ENCODE results near the gene USP24. TPM values are rescaled to one million over a fixed set of nuclear protein-coding genes. Genes with fewer than 3 reads are reported as not detected.

Gene USP24
- total RNA-seq, 1 experiment from 2014 or later: 45.7 TPM

DNA sequence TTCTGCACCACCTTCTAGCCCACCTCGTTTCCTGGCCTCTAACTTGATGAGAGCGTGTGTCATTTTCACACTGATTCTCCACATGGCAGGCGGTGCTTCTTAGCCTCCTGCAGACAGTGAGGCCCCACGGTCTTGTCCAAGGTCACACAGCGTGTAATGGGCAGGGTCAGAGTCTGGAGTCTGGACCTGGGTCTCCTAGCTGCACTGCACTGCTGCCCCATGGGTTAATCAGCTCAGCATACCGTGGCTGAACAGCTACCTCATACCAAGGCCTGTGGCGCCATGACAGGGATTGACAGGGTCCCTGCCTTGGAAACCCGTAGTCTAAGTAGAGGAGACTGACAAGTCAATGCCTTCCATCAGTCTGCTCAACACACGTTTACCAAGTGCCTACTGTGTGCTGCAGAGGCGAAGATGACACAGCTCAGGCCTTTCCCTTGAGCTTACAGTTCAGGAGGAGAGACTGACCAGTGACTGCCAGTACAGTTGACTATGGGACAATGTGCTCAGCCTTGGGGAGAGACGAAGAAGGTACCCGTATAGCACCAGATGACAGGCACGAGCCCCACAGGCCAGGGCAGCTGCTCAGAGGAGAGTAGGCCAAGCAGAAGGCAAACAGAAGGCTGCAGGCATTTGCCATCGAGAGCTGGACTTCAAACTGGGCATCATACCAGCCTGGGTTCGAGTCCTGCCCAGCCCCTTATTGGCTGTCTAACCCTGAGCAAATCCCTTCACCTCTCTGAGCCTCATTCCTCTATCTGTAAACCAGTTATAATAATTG is 170.4 kb downstream of the USP24 start:
- BruUV-seq (replicated peaks): no TSS peak
- intact Hi-C loops (cut with micrococcal nuclease): no loop called here

GRCh38 chr1:55043726-55044125 is 171.4 kb downstream of the USP24 start:
- Mint-ChIP-seq H3K27ac (ENCODE audit: low read depth, unreplicated experiment) (no peak overlapping the region), H3K4me3 (ENCODE audit: unreplicated experiment) (no peak overlapping the region), H3K27me3 (ENCODE audit: insufficient read depth, unreplicated experiment) (peaks cover 29% of the 10 kb centered on the region), H3K36me3 (ENCODE audit: insufficient read depth, unreplicated experiment) (no peaks in the 10 kb centered on the region), H3K4me1 (ENCODE audit: insufficient read depth, unreplicated experiment) (no peaks in the 10 kb centered on the region), H3K9me3 (ENCODE audit: unreplicated experiment) (no peaks in the 10 kb centered on the region)
- no peak for TF ChIP-seq CTCF (IDR thresholded peaks at IDR 0.05; ENCODE audit: unreplicated experiment)
- no TSS peak for BruUV-seq (replicated peaks)
- CTCF ChIA-PET: no interaction called here
- POLR2A ChIA-PET: no interaction called here
- DNase-seq (ENCODE audit: unreplicated experiment): no peak
- intact Hi-C loops (cut with micrococcal nuclease): no loop called here

More for the DNA sequence above, 170.4 kb downstream of the USP24 start:
- Mint-ChIP-seq H3K27me3 (ENCODE audit: insufficient read depth, unreplicated experiment) (peaks cover 19% of the 10 kb centered on the region), H3K9me3 (ENCODE audit: unreplicated experiment) (no peaks in the 10 kb centered on the region), H3K4me3 (ENCODE audit: unreplicated experiment) (no peak overlapping the region), H3K27ac (ENCODE audit: low read depth, unreplicated experiment) (no peak overlapping the region), H3K36me3 (ENCODE audit: insufficient read depth, unreplicated experiment) (no peaks in the 10 kb centered on the region), H3K4me1 (ENCODE audit: insufficient read depth, unreplicated experiment) (no peaks in the 10 kb centered on the region)
- ChIA-PET POLR2A (interaction anchor here (0.6 kb wide), 1 partner anchor 141 kb away, joined by 3 read pairs; no protein-coding TSS in a partner anchor), CTCF (interaction anchor here (0.6 kb wide), 1 partner anchor 476 kb away, joined by 3 read pairs; no protein-coding TSS in a partner anchor)
- no peak for TF ChIP-seq CTCF (IDR thresholded peaks at IDR 0.05; ENCODE audit: unreplicated experiment)
- DNase-seq (ENCODE audit: unreplicated experiment): no peak

DNA sequence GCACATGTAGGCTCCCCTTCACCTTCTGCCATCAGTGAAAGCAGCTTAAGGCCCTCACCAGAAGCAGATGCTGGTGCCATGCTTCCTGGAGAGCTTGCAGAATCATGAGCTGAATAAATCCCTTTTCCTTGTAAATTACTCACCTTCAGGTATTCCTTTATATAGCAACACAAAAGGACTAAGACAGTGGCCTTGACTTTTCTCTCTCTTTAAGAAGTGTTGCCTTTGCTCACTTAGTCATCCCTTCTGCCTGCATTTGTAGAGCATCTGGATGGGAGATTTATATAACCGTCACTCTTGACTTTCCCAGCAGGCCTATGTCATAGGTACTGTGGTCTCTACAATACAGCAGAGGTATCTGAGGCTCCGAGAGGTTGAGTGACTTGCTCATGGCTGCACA is 172.2 kb downstream of the USP24 start:
- ChIA-PET POLR2A (no interaction called here), CTCF (no interaction called here)
- Mint-ChIP-seq H3K27ac (ENCODE audit: low read depth, unreplicated experiment) (no peak overlapping the region), H3K36me3 (ENCODE audit: insufficient read depth, unreplicated experiment) (no peaks in the 10 kb centered on the region), H3K4me3 (ENCODE audit: unreplicated experiment) (no peak overlapping the region), H3K4me1 (ENCODE audit: insufficient read depth, unreplicated experiment) (no peaks in the 10 kb centered on the region), H3K9me3 (ENCODE audit: unreplicated experiment) (no peaks in the 10 kb centered on the region), H3K27me3 (ENCODE audit: insufficient read depth, unreplicated experiment) (peaks cover 37% of the 10 kb centered on the region)
- no peak for DNase-seq (ENCODE audit: unreplicated experiment)
- no TSS peak for BruUV-seq (replicated peaks)
- intact Hi-C loops (cut with micrococcal nuclease): no loop called here
- TF ChIP-seq CTCF (IDR thresholded peaks at IDR 0.05; ENCODE audit: unreplicated experiment): no peak

DNA sequence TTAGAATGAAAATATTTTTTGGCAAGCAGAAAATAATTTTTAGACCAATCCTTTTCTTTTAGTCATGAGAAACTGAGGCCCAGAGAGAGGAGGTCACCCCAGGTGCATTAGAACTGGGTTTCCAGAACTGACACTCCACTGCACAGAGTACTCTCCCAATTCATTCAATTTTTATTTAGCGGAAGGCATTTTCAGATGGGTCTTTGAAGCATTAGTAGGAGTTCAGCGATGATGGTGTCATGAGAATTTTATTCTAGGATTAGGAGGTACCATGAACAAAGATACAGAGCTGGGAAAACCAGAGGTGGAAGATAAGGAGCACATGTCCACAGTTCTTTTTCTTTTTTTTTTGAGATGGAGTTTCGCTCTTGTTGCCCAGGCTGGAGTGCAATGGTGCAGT is 173.6 kb downstream of the USP24 start:
- CTCF ChIA-PET: no interaction called here
- peaks cover 51% of the 10 kb centered on the region for H3K27me3 Mint-ChIP-seq (ENCODE audit: insufficient read depth, unreplicated experiment)
- intact Hi-C loops (cut with micrococcal nuclease): no loop called here

More for the DNA sequence above, 173.6 kb downstream of the USP24 start:
- no peaks in the 10 kb centered on the region for H3K4me1 Mint-ChIP-seq (ENCODE audit: insufficient read depth, unreplicated experiment)
- no peak overlapping the region for H3K4me3 Mint-ChIP-seq (ENCODE audit: unreplicated experiment)
- TF ChIP-seq CTCF (IDR thresholded peaks at IDR 0.05; ENCODE audit: unreplicated experiment): no peak
- H3K36me3 Mint-ChIP-seq (ENCODE audit: insufficient read depth, unreplicated experiment): no peaks in the 10 kb centered on the region
- BruUV-seq (replicated peaks): no TSS peak
- no peak for DNase-seq (ENCODE audit: unreplicated experiment)
- no peak overlapping the region for H3K27ac Mint-ChIP-seq (ENCODE audit: low read depth, unreplicated experiment)
- POLR2A ChIA-PET: no interaction called here
- H3K9me3 Mint-ChIP-seq (ENCODE audit: unreplicated experiment): no peaks in the 10 kb centered on the region
